Astrocyte of the spinal cord (primary cell): ENCODE results near the gene BCAN.

Experiments
- DNase-seq: peaks from one replicate; pipeline ENCODE4 v3.0.0; 2011; ENCODE audit warnings: low read depth, low spot score
- H3K4me3 ChIP-seq: 2 replicates; pipeline ENCODE4 v1.5.1; 2011; ENCODE audit warnings: low read depth, mild to moderate bottlenecking, low read length, moderate library complexity
- CTCF ChIP-seq: IDR thresholded peaks from 2 replicates; pipeline ENCODE4 v1.5.1; 2012; ENCODE audit warnings: low read depth, mild to moderate bottlenecking, low read length, inconsistent platforms
- in situ Hi-C: cut with HindIII; loops from 2 replicates; pipeline ENCODE4 v1.10.0; 2017; ENCODE audit warnings: low sequenced_read_pairs

Gene BCAN

GRCh38 chr1:156648951-156649350 lies 7.0 kb downstream of the BCAN start:
- in situ Hi-C loops: no loop called here
- no peak for TF ChIP-seq CTCF
- no peak overlapping the region for H3K4me3 ChIP-seq
- no peak for DNase-seq

GRCh38 chr1:156652131-156652991 lies 10.4 kb downstream of the BCAN start:
- H3K4me3 ChIP-seq: no peak overlapping the region
- in situ Hi-C loops: no loop called here
- no peak for DNase-seq
- TF ChIP-seq CTCF: no peak

GRCh38 chr1:156652992-156653355 lies 11.1 kb downstream of the BCAN start:
- in situ Hi-C loops: no loop called here
- DNase-seq: no peak
- TF ChIP-seq CTCF: no peak

GRCh38 chr1:156654700-156655099 lies 12.8 kb downstream of the BCAN start:
- H3K4me3 ChIP-seq: no peak overlapping the region
- in situ Hi-C loops: no loop called here
- TF ChIP-seq CTCF: no peak
- DNase-seq: no peak

More at GRCh38 chr1:156652992-156653355, 11.1 kb downstream of the BCAN start:
- no peak overlapping the region for H3K4me3 ChIP-seq

- no peak overlapping the region for H3K4me3 ChIP-seq
- in situ Hi-C loops: no loop called here
- TF ChIP-seq CTCF: no peak
- DNase-seq: no peak
Measured at GRCh38 chr1:156655151-156655903, 13.4 kb downstream of the BCAN start.

GRCh38 chr1:156655904-156656516 lies 14.1 kb downstream of the BCAN start:
- no peak for DNase-seq
- no peak for TF ChIP-seq CTCF
- H3K4me3 ChIP-seq: no peak overlapping the region
- in situ Hi-C loops: no loop called here
